HG03520 (cell line): ENCODE data around the gene PDCD11.
"Not testable (repeated sequence)": the region's sequence is repeated elsewhere in the genome, so short reads cannot be mapped to it uniquely, and the experiment has no call there.

Experiments used
- ATAC-seq: cut with Tn5 transposase; IDR thresholded peaks from one replicate; pipeline ENCODE4 v1.9.1; 2021; ENCODE audit warnings: mild to moderate bottlenecking, moderate library complexity; ENCODE audit not compliant: unreplicated experiment

Gene PDCD11

DNA sequence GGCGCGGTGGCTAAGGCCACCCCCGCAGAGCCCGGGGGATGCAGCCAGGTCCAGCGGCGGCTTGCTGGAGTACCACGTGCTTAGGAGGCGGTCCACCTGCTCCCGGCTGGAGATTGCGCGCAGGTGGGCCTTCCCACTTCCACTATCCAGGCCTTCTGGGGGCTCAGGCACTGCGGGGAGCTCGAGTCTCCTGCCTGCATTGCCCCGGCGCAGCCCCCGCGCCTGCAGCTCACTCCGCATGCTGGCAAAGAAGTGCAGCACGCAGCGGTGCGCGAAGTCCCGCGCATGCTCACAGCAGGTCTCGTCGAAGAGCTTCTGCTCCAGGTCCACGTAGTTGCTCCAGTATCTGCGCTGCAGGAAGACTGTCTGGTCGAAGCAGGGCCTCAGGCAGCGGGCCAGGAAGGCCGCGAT lies 76.8 kb downstream of the PDCD11 start:
- no peak for ATAC-seq

GRCh38 chr10:103474077-103474476 lies 77.7 kb downstream of the PDCD11 start:
- ATAC-seq: no peak

GRCh38 chr10:103475437-103475836 lies 79.0 kb downstream of the PDCD11 start:
- ATAC-seq: no peak

GRCh38 chr10:103476046-103476768 lies 79.8 kb downstream of the PDCD11 start:
- ATAC-seq: no peak

- ATAC-seq: no peak
Measured at GRCh38 chr10:103478671-103479070, 82.2 kb downstream of the PDCD11 start.

DNA sequence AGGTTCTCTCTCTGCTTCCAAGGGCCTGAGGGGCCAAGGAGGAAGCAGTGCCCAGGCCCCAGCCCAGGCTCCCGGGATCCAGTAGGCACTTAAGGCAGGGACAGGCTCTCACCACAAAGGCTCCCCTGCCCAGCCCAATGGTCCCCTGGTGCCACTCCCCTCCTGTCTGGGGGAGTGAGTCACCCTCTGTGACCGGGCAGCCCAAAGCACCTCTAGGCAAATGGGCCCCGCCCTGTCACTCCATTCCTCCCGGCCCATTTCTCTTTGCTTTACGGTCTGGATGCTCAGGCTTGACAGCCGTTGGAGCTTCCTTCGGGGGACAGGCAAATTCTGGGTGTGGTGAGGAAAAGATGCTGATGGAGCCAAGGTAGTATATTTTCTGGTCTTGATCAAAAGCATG lies 82.7 kb downstream of the PDCD11 start, which contains the start of gene CALHM3:
Gene CALHM3, minus strand, starts transcription at position 106 of the 400 bp plus-strand sequence. CDS start 208 bp downstream, outside the sequence.
- no peak for ATAC-seq

DNA sequence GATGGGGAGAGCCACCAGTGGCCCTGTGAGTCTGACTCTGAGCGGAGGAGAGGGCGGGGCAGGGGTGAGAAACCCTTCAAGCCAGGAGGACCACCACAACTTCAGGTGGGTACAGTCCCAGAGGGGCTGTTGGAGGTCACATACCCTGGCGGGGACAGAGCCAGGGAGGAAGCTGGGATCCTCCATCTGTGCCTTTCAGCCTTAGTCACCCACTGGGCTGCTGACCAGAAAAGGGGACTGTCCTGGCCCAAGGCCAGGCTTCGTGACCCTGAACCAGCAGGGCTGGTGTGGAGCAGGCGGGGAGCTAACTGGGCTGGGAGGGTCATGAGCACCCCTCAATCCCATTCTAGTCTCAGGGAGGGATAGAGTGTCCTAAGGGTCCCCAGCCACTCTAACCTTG lies 84.1 kb downstream of the PDCD11 start:
- no peak for ATAC-seq

DNA sequence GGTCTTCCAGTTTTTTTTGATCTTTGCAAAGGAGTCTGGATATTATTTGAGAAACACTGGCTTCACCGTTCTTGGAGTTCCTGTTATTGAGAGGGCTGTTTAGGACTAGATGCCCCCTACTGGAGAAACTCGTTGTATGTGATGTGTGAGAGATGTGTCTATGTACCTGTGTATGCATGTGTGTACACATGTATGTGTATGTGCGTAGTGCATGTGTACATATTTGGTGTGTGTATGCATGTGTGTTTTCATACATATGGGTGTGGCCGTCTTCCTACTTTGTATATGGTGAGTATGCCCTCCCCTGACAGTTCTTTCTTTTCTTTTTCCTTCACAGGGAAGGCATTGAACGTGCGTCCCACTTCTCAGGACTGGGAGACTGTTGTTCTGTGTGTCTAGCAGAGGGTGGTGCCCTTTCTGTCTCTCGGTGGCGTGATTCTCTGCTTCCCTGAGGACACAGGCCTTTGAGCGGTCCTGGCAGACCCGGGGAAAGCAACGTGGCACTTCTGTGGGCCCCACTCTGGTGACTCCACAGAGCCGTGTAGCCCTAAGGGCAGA lies 85.6 kb downstream of the PDCD11 start:
- ATAC-seq: no peak

DNA sequence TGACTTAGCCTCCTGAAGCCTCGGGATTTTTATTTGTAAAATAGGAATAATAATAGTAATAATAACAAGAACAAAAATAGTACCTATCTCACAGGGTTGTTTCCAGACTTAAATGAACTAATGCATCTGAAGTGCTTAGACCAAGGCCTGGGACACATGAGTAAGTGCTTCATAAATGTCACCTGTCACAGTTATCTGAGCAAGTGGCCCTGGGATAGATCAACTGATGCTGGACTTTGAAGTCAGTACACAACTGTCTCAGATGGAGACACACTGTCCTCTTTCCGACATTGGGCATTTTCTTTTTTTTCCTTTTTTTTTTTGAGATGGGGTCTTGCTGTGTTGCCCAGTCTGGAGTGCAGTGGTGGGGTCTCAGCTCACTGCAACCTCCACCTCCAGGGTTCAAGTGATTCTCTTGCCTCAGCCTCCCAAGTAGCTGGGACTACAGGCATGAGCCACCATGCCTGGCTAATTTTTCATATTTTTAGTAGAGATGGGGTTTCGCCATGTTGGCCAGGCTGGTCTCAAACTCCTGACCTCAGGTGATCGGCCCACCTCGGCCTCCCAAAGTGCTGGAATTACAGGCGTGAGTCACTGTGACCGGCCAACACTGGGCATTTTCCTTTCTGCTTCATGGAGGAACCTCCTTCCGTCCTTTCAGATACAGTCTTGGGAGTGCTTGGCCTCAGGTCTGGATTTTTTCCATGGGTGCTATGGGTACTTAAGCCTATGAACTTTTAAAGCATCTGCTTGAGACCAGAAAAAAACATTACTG lies 90.4 kb downstream of the PDCD11 start:
- not testable (repeated sequence) for ATAC-seq

DNA sequence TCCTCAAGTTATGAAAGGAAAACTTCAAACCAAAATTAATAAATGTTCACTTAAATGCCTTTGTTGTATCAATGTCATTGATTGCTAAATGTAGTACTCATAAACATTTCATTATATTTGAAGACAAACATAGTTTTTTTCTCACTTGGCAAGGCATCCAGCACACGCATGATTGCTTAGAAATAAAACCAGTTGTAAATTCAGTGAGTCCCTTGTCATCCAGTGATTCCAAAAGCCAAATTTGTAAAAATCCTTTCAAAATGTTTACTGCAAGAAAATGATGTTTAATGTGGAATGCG lies 90.9 kb downstream of the PDCD11 start:
- no peak for ATAC-seq

GRCh38 chr10:103490986-103491314 lies 94.5 kb downstream of the PDCD11 start:
- no peak for ATAC-seq

GRCh38 chr10:103491729-103492364 lies 95.4 kb downstream of the PDCD11 start:
- ATAC-seq: no peak

GRCh38 chr10:103492655-103493261 lies 96.3 kb downstream of the PDCD11 start:
- ATAC-seq: no peak

GRCh38 chr10:103493362-103493915 lies 97.0 kb downstream of the PDCD11 start, which contains the start of gene NEURL1:
Gene NEURL1, plus strand, starts transcription at chr10:103493705. Its CDS starts 683 bp downstream, at chr10:103494388.
- no peak for ATAC-seq

DNA sequence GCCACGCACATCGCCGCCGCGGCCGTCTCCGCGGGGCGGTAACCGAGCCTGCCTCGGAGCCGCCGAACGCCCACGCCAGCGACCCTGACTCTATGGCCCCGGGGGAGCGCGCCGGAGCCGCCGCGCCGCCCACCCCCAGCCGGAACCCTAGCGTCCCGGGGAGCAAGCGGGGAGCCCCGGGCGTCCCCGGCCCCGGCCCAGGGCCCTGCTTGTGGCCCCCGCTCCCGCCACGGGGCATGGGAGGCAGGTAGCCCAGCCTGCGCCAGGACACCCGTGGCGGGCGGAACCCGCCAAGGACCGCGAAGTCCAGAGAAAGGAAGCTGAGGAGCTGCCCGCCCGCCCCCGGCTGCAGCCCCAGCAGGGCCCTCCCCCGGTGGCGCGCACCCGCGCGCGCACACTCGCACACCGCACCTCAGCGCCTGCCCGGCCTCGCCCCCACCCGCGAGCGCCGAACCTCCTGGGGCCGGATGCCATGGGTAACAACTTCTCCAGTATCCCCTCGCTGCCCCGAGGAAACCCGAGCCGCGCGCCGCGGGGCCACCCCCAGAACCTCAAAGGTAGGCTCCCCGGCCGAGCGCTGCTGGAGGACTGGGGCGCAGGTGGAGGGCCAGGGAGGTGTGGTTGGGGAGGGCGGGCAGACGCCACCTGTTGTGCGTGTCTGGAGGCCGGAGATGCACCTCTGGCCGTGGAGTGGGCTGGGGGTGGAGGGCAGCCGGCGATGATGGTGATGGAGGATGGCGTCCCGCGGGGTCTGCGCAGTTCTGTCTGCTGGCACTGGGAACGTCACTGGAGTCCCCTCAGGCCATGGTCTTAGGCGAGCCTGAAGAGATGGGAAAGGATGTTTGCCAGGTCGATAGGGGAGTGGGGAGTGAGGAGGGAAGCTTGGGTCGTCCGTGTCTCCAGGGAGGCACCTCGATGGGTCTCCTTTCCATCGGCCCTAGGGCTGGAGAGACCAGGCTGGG lies 97.8 kb downstream of the PDCD11 start:
- no peak for ATAC-seq

DNA sequence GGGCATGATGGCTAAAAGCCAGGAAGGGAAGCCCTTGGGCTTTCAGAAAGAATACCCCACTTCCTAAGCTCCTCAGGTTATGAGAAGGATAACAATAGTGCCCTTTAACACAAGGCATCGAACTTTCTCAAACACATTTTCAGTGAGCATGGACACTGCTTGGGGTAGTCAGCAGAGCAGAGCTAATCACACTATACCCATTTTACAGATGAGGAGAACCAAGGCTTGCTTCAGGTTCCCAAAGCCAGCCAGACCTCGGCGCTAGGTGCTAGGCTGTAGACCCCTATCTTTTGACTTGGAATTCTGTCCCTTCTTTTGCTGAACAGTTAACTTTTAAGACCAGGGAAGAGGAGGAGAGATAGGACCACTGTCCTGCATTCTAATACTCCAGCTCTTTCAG lies 98.9 kb downstream of the PDCD11 start:
- ATAC-seq: no peak
